ENCODE measurements around the gene ABCC4.

GRCh38 chr13:95207769-95208366, 93.4 kb downstream of the ABCC4 start:
- TF ChIP-seq CTCF (conservative IDR thresholded peaks at IDR 0.05) (no peak), EZH2 (IDR thresholded peaks at IDR 0.05; ENCODE audit: low read depth) (no peak)

Data from PC-9 (cell line).